Measurements from ENCODE around the gene DNAH10. TPM values are rescaled to one million over a fixed set of nuclear protein-coding genes. Genes with fewer than 3 reads are reported as not detected.

Gene DNAH10
- total RNA-seq, 2 experiments from 2014 or later = 0.11 to 0.19 TPM

- CTCF ChIA-PET (ENCODE audit: unreplicated experiment) = interaction anchor here (0.5 kb wide), 1 partner anchor 15 kb away, joined by 3 read pairs; no protein-coding TSS in a partner anchor
- no peaks in the 10 kb centered on the region for H3K4me1 ChIP-seq (ENCODE audit: insufficient read depth, low read length, poor library complexity, severe bottlenecking)
- H3K9me2 ChIP-seq (ENCODE audit: insufficient read depth, low read length) = no peaks in the 10 kb centered on the region
- no TSS peak for BruUV-seq (replicated peaks)
- H4K20me1 ChIP-seq (ENCODE audit: insufficient read depth, low read length) = no peaks in the 10 kb centered on the region
- no peak for TF ChIP-seq CTCF (conservative IDR thresholded peaks at IDR 0.05; ENCODE audit: low read length)
- TF ChIP-seq EZH2phosphoT487 (IDR thresholded peaks at IDR 0.05; ENCODE audit: borderline replicate concordance, low read depth, low read length) = no peak
- H3K36me3 ChIP-seq (ENCODE audit: insufficient read depth, low read length) = no peaks in the 10 kb centered on the region
- no peak overlapping the region for H3K27ac ChIP-seq (ENCODE audit: low read depth, low read length, poor library complexity, severe bottlenecking)
- no peak for DNase-seq (ENCODE audit: low spot score)
- intact Hi-C loops (cut with micrococcal nuclease; ENCODE audit: unreplicated experiment) = no loop called here
- POLR2A ChIA-PET = interaction anchor here (0.6 kb wide), 1 partner anchor 1363 kb away, joined by 3 read pairs; no protein-coding TSS in a partner anchor
- no peak overlapping the region for H2AFZ ChIP-seq (ENCODE audit: low read length)
- H3K79me2 ChIP-seq (ENCODE audit: insufficient read depth, low read depth, low read length) = no peaks in the 10 kb centered on the region
- no peak overlapping the region for H3K4me2 ChIP-seq (ENCODE audit: low read length)
- no peak overlapping the region for H3K4me3 ChIP-seq (ENCODE audit: low read depth, low read length, poor library complexity, severe bottlenecking)
- H3K9me3 ChIP-seq (ENCODE audit: low read length) = no peaks in the 10 kb centered on the region
These were observed 199.7 kb downstream of the DNAH10 start for GRCh38 chr12:123961585-123962345.

DNA sequence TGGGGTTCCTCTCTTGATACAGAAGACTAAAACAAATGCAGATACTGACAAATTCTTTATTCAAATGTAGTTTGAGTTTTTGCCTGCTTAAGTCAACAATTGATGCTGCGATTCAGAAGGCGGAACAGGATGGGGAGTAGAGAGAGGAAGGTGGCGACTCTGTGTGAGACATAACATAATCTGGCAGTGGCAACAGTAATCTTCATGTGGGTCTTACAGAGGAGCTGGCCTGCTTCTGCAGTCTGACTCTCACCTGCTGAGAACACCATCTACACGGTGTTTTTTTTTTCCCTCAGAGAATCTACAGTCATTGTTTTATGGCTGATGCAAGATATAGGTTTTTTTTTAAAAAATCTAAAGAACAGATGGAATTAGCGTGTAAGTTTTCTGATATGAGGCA, 200.4 kb downstream of the DNAH10 start:
- H3K9me3 ChIP-seq (ENCODE audit: low read length) = no peaks in the 10 kb centered on the region
- H3K4me2 ChIP-seq (ENCODE audit: low read length) = no peak overlapping the region
- no peaks in the 10 kb centered on the region for H3K36me3 ChIP-seq (ENCODE audit: insufficient read depth, low read length)
- no peaks in the 10 kb centered on the region for H3K4me1 ChIP-seq (ENCODE audit: insufficient read depth, low read length, poor library complexity, severe bottlenecking)
- H3K4me3 ChIP-seq (ENCODE audit: low read depth, low read length, poor library complexity, severe bottlenecking) = no peak overlapping the region
- no peaks in the 10 kb centered on the region for H4K20me1 ChIP-seq (ENCODE audit: insufficient read depth, low read length)
- CTCF ChIA-PET (ENCODE audit: unreplicated experiment) = no interaction called here
- H3K79me2 ChIP-seq (ENCODE audit: insufficient read depth, low read depth, low read length) = no peaks in the 10 kb centered on the region
- POLR2A ChIA-PET = interaction anchor here (0.6 kb wide), 1 partner anchor 1363 kb away, joined by 3 read pairs; no protein-coding TSS in a partner anchor
- DNase-seq (ENCODE audit: low spot score) = no peak
- no peaks in the 10 kb centered on the region for H3K9me2 ChIP-seq (ENCODE audit: insufficient read depth, low read length)
- no TSS peak for BruUV-seq (replicated peaks)
- intact Hi-C loops (cut with micrococcal nuclease; ENCODE audit: unreplicated experiment) = no loop called here
- no peak overlapping the region for H3K27ac ChIP-seq (ENCODE audit: low read depth, low read length, poor library complexity, severe bottlenecking)
- no peak for TF ChIP-seq CTCF (conservative IDR thresholded peaks at IDR 0.05; ENCODE audit: low read length)
- no peak for TF ChIP-seq EZH2phosphoT487 (IDR thresholded peaks at IDR 0.05; ENCODE audit: borderline replicate concordance, low read depth, low read length)
- no peak overlapping the region for H2AFZ ChIP-seq (ENCODE audit: low read length)

GRCh38 chr12:123963821-123964220, 201.7 kb downstream of the DNAH10 start:
- Histone ChIP-seq H2AFZ (ENCODE audit: low read length) (no peak overlapping the region), H3K4me3 (ENCODE audit: low read depth, low read length, poor library complexity, severe bottlenecking) (no peak overlapping the region), H3K9me3 (ENCODE audit: low read length) (no peaks in the 10 kb centered on the region), H3K4me1 (ENCODE audit: insufficient read depth, low read length, poor library complexity, severe bottlenecking) (no peaks in the 10 kb centered on the region), H3K27ac (ENCODE audit: low read depth, low read length, poor library complexity, severe bottlenecking) (no peak overlapping the region), H3K4me2 (ENCODE audit: low read length) (no peak overlapping the region), H3K79me2 (ENCODE audit: insufficient read depth, low read depth, low read length) (no peaks in the 10 kb centered on the region), H4K20me1 (ENCODE audit: insufficient read depth, low read length) (no peaks in the 10 kb centered on the region), H3K36me3 (ENCODE audit: insufficient read depth, low read length) (no peaks in the 10 kb centered on the region), H3K9me2 (ENCODE audit: insufficient read depth, low read length) (no peaks in the 10 kb centered on the region)
- ChIA-PET POLR2A (no interaction called here), CTCF (ENCODE audit: unreplicated experiment) (no interaction called here)
- TF ChIP-seq EZH2phosphoT487 (IDR thresholded peaks at IDR 0.05; ENCODE audit: borderline replicate concordance, low read depth, low read length) = no peak
- no peak for TF ChIP-seq CTCF (conservative IDR thresholded peaks at IDR 0.05; ENCODE audit: low read length)
- intact Hi-C loops (cut with micrococcal nuclease; ENCODE audit: unreplicated experiment) = no loop called here
- no TSS peak for BruUV-seq (replicated peaks)
- no peak for DNase-seq (ENCODE audit: low spot score)
